ENCODE data around the gene GRAP2. TPM values are rescaled to one million over a fixed set of nuclear protein-coding genes. Genes with fewer than 3 reads are reported as not detected.

The GRAP2 gene
- total RNA-seq (2022) (0.12 TPM in 1 of 2 replicates, not detected in the other), Bru-seq, nascent RNA (percentile 9 among the genes with signal in this experiment), BruChase-seq, experiment 1, labeled RNA remaining after a 6-hour chase (percentile 6 among the genes with signal in this experiment), BruChase-seq, experiment 2, labeled RNA remaining after a 2-hour chase (percentile 1 among the genes with signal in this experiment)
- long read RNA-seq = 0 reads

- ChIA-PET CTCF (no interaction called here), POLR2A (no interaction called here)
- intact Hi-C loops (cut with micrococcal nuclease) = no loop called here
- no peak for DNase-seq (ENCODE audit: unreplicated experiment)
- Mint-ChIP-seq H3K27me3 (ENCODE audit: insufficient read depth, unreplicated experiment) (peaks cover 17% of the 10 kb centered on the region), H3K36me3 (ENCODE audit: insufficient read depth, unreplicated experiment) (no peaks in the 10 kb centered on the region), H3K9me3 (ENCODE audit: unreplicated experiment) (no peaks in the 10 kb centered on the region), H3K4me1 (ENCODE audit: insufficient read depth, unreplicated experiment) (no peaks in the 10 kb centered on the region), H3K4me3 (ENCODE audit: unreplicated experiment) (no peak within 1 kb of the TSS), H3K27ac (ENCODE audit: low read depth, unreplicated experiment) (no peak within 1 kb of the TSS)
- BruUV-seq (replicated peaks) = no TSS peak
- no peak for TF ChIP-seq CTCF (IDR thresholded peaks at IDR 0.05; ENCODE audit: unreplicated experiment)
Observed at GRCh38 chr22:39900306-39901227, at the start of gene GRAP2. TSS of gene GRAP2 (plus strand) at chr22:39901084. CDS start at chr22:39947107, 46,023 bp downstream.

DNA sequence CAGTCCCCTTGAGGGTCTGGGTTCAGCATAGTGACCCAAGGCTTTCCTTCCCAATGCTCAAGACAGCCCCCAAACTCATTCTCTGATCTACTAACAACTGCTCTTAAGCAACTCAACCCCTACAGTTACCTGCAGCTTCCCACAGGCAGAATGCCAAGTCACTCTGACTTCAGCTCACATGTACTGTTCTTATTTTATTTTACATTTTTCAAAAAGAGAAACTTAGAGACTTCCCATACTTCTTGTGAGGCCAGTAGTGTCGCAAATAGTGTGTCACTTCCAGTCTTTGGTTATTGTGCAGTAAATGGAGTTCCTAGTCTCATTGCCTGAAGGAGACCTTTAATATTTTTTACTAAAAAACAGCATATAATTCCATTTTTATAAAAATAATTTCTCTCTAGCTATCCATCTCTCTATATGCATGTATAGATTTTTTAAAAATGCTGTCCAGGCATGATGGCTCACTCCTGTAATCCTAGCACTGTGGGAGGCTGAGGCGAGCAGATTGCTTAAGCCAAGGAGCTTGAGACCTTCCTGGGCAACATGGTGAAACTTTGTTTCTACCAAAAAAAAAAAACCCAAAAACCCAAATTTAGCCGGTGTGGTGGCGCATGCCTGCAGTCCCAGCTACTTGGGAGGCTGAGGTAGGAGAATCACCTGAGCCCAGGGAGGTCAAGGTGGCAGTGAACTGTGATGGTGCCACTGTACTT, 49.1 kb upstream of the GRAP2 start:
- no peak for TF ChIP-seq CTCF (IDR thresholded peaks at IDR 0.05; ENCODE audit: unreplicated experiment)
- DNase-seq (ENCODE audit: unreplicated experiment) = no peak
- H3K36me3 Mint-ChIP-seq (ENCODE audit: insufficient read depth, unreplicated experiment) = no peaks in the 10 kb centered on the region
- H3K4me3 Mint-ChIP-seq (ENCODE audit: unreplicated experiment) = no peak overlapping the region
- BruUV-seq (replicated peaks) = no TSS peak
- peaks cover 47% of the 10 kb centered on the region for H3K27me3 Mint-ChIP-seq (ENCODE audit: insufficient read depth, unreplicated experiment)
- ChIA-PET POLR2A (interaction anchor here (0.8 kb wide), 1 partner anchor 11 kb away, joined by 3 read pairs; no protein-coding TSS in a partner anchor), CTCF (interaction anchor here (0.5 to 0.6 kb wide), 4 partner anchors 11 to 184 kb away, joined by 3 to 6 read pairs (median 4); no protein-coding TSS in a partner anchor)
- H3K9me3 Mint-ChIP-seq (ENCODE audit: unreplicated experiment) = no peaks in the 10 kb centered on the region
- intact Hi-C loops (cut with micrococcal nuclease) = no loop called here
- H3K4me1 Mint-ChIP-seq (ENCODE audit: insufficient read depth, unreplicated experiment) = no peaks in the 10 kb centered on the region
- H3K27ac Mint-ChIP-seq (ENCODE audit: low read depth, unreplicated experiment) = no peak overlapping the region

DNA sequence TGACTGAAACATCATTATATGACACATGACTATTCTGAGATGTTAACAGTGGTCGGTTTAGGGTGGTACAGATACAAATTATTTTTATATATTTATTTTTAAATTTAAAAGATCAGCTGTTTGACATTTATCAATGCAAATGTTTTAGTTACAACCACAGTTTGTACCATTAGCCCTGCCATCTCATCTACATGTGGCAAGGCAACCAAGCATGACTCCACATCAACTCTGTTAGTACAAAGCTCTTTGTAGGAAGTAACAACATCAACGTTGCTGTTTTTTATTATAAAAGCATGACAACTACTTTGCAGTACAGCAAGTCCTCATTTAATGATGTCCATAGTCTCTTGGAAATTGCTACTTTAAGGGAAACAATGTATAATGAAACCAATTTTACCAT, 48.1 kb upstream of the GRAP2 start:
- no peak overlapping the region for H3K27ac Mint-ChIP-seq (ENCODE audit: low read depth, unreplicated experiment)
- H3K36me3 Mint-ChIP-seq (ENCODE audit: insufficient read depth, unreplicated experiment) = no peaks in the 10 kb centered on the region
- DNase-seq (ENCODE audit: unreplicated experiment) = no peak
- H3K4me1 Mint-ChIP-seq (ENCODE audit: insufficient read depth, unreplicated experiment) = no peaks in the 10 kb centered on the region
- CTCF ChIA-PET = interaction anchor here (1.1 kb wide), 1 partner anchor 13 kb away, joined by 3 read pairs; no protein-coding TSS in a partner anchor
- no TSS peak for BruUV-seq (replicated peaks)
- intact Hi-C loops (cut with micrococcal nuclease) = no loop called here
- no peaks in the 10 kb centered on the region for H3K9me3 Mint-ChIP-seq (ENCODE audit: unreplicated experiment)
- POLR2A ChIA-PET = interaction anchor here (0.8 to 0.9 kb wide), 2 partner anchors 10 to 36 kb away, joined by 3 to 4 read pairs; no protein-coding TSS in a partner anchor
- no peak for TF ChIP-seq CTCF (IDR thresholded peaks at IDR 0.05; ENCODE audit: unreplicated experiment)
- peaks cover 58% of the 10 kb centered on the region for H3K27me3 Mint-ChIP-seq (ENCODE audit: insufficient read depth, unreplicated experiment)
- H3K4me3 Mint-ChIP-seq (ENCODE audit: unreplicated experiment) = no peak overlapping the region

DNA sequence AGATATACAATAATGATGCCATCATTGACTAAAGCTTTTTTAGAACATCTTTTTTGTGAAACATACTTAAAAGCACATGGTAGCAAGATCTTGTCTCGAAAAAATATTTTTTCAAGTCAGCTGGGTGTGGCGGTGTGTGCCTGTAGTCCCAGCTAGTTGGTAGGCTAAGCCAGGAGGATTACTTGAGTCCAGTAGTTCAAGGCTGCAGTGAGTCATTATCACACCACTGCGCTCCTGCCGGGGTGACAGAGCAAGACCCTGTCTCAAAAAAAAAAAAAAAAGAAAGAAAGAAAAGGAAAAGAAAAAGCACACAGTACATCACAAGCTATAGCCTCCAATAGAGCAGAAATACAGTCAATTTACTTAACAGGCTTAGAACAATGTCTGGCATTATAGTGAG, 44.3 kb upstream of the GRAP2 start:
- peaks cover 78% of the 10 kb centered on the region for H3K27me3 Mint-ChIP-seq (ENCODE audit: insufficient read depth, unreplicated experiment)
- H3K9me3 Mint-ChIP-seq (ENCODE audit: unreplicated experiment) = no peaks in the 10 kb centered on the region
- TF ChIP-seq CTCF (IDR thresholded peaks at IDR 0.05; ENCODE audit: unreplicated experiment) = no peak
- no TSS peak for BruUV-seq (replicated peaks)
- CTCF ChIA-PET = no interaction called here
- H3K4me1 Mint-ChIP-seq (ENCODE audit: insufficient read depth, unreplicated experiment) = no peaks in the 10 kb centered on the region
- DNase-seq (ENCODE audit: unreplicated experiment) = no peak
- H3K4me3 Mint-ChIP-seq (ENCODE audit: unreplicated experiment) = no peak overlapping the region
- intact Hi-C loops (cut with micrococcal nuclease) = no loop called here
- no peaks in the 10 kb centered on the region for H3K36me3 Mint-ChIP-seq (ENCODE audit: insufficient read depth, unreplicated experiment)
- POLR2A ChIA-PET = no interaction called here
- H3K27ac Mint-ChIP-seq (ENCODE audit: low read depth, unreplicated experiment) = no peak overlapping the region
